Peyer's patch (tissue), 4 donors: Measurements from ENCODE around the gene NBPF11. TPM values are rescaled to one million over a fixed set of nuclear protein-coding genes. Genes with fewer than 3 reads are reported as not detected.
A peak's percentile ranks its signal among the peaks of the same experiment; 100 is the strongest.
"Not testable (repeated sequence)": the region's sequence is repeated elsewhere in the genome, so short reads cannot be mapped to it uniquely, and the experiment has no call there.

Experiments used
- DNase-seq, 3 donors: peaks; one replicate each; pipeline ENCODE4 v3.0.0-alpha.2; 2017 to 2019
- H3K27ac ChIP-seq, 4 donors: fragments of 200-600 bp; sonication (generic); one replicate each; pipeline ENCODE4 v1.5.1; 2016 to 2019
- H3K27me3 ChIP-seq, 2 donors: fragments of 200-600 bp; sonication (generic); one replicate each; pipeline ENCODE4 v1.5.1; 2019
- H3K36me3 ChIP-seq, 3 donors: fragments of 200-600 bp; sonication (generic); one replicate each; pipeline ENCODE4 v1.5.1; 2016 to 2019
- H3K4me1 ChIP-seq, 4 donors: fragments of 200-600 bp; sonication (generic); one replicate each; pipeline ENCODE4 v1.5.1; 2016 to 2019
- H3K4me3 ChIP-seq, 4 donors: fragments of 200-600 bp; sonication (generic); 1 replicate in 3 of 4; 2 replicates in 1 of 4; pipeline ENCODE4 v1.5.1; 2016 to 2019; ENCODE audit warnings: mild to moderate bottlenecking in 1 of 4
- H3K9me3 ChIP-seq, 4 donors: fragments of 200-600 bp; sonication (generic); one replicate each; pipeline ENCODE4 v1.5.1; 2016 to 2019; ENCODE audit warnings: mild to moderate bottlenecking in 1 of 4
- total RNA-seq, 4 donors: library from RNA; depleted of rRNA; stranded (reverse); fragments of >200 nt; gene quantifications; one replicate each; pipeline ENCODE4 v1.1.0, GENCODE V29; 2016

NBPF11 gene
- total RNA-seq, 4 donors from 2014 or later, result 7.2 to 35.5 (median 15.7) TPM

- not testable (repeated sequence) for H3K4me1 ChIP-seq, H3K9me3 ChIP-seq, H3K36me3 ChIP-seq, H3K27me3 ChIP-seq
- peak overlapping the region; percentile 69 to 84 (median 78) for H3K27ac ChIP-seq
- peak overlapping the region; percentile 65 to 84 (median 74) for H3K4me3 ChIP-seq
- peak; percentile 21 to 72 (median 66) for DNase-seq
Observed at GRCh38 chr1:148151371-148151819, 686 bp downstream of the NBPF11 start.

- Histone ChIP-seq H3K27ac (peak overlapping the region in 1 of 4 donors; percentile 80), H3K4me3 (peak overlapping the region; percentile 65 to 84 (median 74))
- not testable (repeated sequence) for H3K27me3 ChIP-seq, H3K9me3 ChIP-seq, H3K4me1 ChIP-seq, DNase-seq, H3K36me3 ChIP-seq
Observed at GRCh38 chr1:148150945-148151344, 1.1 kb downstream of the NBPF11 start.

GRCh38 chr1:148150014-148150413 lies 2.1 kb downstream of the NBPF11 start:
- not testable (repeated sequence) for H3K27ac ChIP-seq, DNase-seq, H3K9me3 ChIP-seq

GRCh38 chr1:148149050-148149815 lies 2.8 kb downstream of the NBPF11 start:
- not testable (repeated sequence) for H3K27me3 ChIP-seq, H3K27ac ChIP-seq, H3K4me3 ChIP-seq, H3K4me1 ChIP-seq, H3K9me3 ChIP-seq, H3K36me3 ChIP-seq, DNase-seq

More at GRCh38 chr1:148150014-148150413, 2.1 kb downstream of the NBPF11 start:
- not testable (repeated sequence) for H3K4me3 ChIP-seq, H3K36me3 ChIP-seq, H3K27me3 ChIP-seq, H3K4me1 ChIP-seq

GRCh38 chr1:148147052-148147838 lies 4.8 kb downstream of the NBPF11 start:
- H3K27ac ChIP-seq, DNase-seq, H3K36me3 ChIP-seq, H3K4me3 ChIP-seq, H3K9me3 ChIP-seq, H3K27me3 ChIP-seq, H3K4me1 ChIP-seq: not testable (repeated sequence)

GRCh38 chr1:148146191-148146997 lies 5.7 kb downstream of the NBPF11 start:
- H3K4me1 ChIP-seq, H3K9me3 ChIP-seq, H3K27me3 ChIP-seq, H3K27ac ChIP-seq, H3K36me3 ChIP-seq, DNase-seq, H3K4me3 ChIP-seq: not testable (repeated sequence)

GRCh38 chr1:148143223-148143622 lies 8.9 kb downstream of the NBPF11 start:
- not testable (repeated sequence) for H3K27me3 ChIP-seq, H3K4me3 ChIP-seq, H3K9me3 ChIP-seq, H3K27ac ChIP-seq, H3K4me1 ChIP-seq, H3K36me3 ChIP-seq, DNase-seq

- H3K27me3 ChIP-seq, H3K9me3 ChIP-seq, H3K27ac ChIP-seq, H3K36me3 ChIP-seq, H3K4me1 ChIP-seq, DNase-seq, H3K4me3 ChIP-seq: not testable (repeated sequence)
Observed at GRCh38 chr1:148141936-148142335, 10.1 kb downstream of the NBPF11 start.

- not testable (repeated sequence) for H3K27ac ChIP-seq, H3K4me3 ChIP-seq, H3K9me3 ChIP-seq, H3K27me3 ChIP-seq, DNase-seq, H3K4me1 ChIP-seq
- H3K36me3 ChIP-seq, result peaks cover 0 to 12% (median 0%) of the 10 kb centered on the region in 3 donors
Observed at GRCh38 chr1:148138606-148139005, 13.5 kb downstream of the NBPF11 start.

GRCh38 chr1:148122341-148122740 lies 29.7 kb downstream of the NBPF11 start:
- H3K4me1 ChIP-seq, H3K9me3 ChIP-seq, DNase-seq, H3K4me3 ChIP-seq, H3K27me3 ChIP-seq, H3K27ac ChIP-seq: not testable (repeated sequence)
- peaks cover 0 to 16% (median 0%) of the 10 kb centered on the region in 3 donors for H3K36me3 ChIP-seq
